HUDEP-2 (cell line): Measurements from ENCODE around the gene ARMH1.

Experiments
- DNase-seq, 76 experiments: peaks; one replicate each; lab custom pipeline; 2025; ENCODE audit not compliant: unreplicated experiment in 76 of 76; lab: John Stamatoyannopoulos, UW

Gene ARMH1

DNA sequence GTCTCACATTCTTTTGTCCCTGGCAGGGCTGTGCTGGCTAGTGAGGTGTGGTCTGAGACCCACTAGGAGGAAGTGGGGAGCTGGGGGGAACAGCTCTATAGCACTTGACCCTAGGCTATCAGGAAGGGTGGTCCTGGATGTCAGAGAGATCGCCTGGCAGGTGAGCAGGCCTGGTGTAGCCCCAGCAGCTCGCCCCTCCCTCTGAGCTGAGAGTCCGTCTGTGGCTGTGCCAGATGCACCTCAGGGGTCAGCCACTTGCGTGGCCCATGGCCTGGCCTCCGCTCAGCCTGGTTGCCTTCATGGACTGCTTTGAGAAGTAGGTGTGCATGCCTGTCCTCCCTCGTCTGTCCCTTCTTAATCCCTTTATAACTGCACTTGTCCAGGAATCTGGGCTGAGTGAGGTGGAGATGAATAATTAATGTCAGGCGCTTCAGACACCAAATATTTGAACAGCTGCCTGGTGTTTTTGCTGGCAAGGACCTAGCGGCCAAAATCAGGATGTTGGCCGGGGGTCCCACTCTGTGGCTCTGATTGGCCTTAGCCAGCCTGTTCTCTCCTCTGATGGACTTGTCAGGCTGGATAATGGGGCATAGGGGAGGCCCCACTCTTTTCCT lies 30.7 kb upstream of the ARMH1 start:
- no peak for DNase-seq

DNA sequence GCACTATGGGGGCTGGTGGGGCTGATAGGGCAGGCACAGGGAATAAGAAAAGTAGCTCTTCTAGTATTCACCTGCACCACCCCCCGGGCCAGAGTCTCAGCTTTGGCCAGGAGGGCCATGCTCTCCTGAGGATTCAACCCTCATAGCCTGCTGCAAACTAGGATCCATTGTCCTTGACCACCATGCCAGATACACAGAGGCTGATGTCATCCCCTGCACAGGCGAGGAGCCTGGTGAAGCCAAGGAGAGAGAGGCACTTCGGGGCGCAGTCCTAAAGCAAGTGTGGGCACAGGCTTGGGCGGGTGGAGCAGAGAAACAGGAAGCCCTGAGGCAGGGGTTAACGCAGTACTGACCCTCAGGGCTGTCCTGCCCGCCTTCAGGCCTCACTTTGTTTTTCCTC lies 29.7 kb upstream of the ARMH1 start:
- DNase-seq: no peak

DNA sequence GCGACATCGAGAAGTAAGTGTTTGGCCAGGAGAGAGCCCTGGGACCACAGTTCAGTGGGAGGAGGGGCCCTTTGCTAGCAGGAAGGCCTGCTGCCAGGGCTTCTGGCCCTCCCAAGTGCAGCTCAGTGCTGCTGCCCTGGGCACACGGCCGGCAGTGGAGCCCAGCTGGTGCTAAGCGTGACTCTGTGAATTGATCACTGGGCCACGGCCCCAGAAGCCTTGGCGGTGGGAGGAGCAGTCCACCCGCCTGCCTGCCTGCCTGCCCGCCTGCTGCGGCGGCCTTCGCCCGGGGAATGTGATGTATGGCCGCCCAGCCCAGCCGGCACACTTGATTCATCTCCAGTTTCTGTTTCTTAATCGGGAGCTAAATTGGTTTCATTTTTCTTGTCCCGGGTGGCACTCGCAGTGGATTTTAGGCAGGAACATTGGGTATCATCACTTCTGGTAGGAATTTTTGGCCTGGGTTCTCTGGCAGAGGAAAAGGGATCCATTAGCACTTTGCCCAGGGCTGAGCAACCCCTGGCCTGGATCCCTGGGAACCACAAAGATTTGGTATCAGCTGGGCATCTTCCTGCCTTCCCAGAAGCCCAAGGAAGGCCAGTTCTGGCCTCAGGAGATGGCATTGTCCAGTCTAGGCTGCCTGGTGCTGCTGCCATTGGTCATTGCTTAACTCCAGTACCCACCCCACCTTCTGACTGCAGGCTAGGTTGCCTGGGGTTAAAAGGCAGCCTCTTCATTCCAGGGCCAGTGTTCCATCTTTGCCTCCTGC lies 28.9 kb upstream of the ARMH1 start:
- no peak for DNase-seq

DNA sequence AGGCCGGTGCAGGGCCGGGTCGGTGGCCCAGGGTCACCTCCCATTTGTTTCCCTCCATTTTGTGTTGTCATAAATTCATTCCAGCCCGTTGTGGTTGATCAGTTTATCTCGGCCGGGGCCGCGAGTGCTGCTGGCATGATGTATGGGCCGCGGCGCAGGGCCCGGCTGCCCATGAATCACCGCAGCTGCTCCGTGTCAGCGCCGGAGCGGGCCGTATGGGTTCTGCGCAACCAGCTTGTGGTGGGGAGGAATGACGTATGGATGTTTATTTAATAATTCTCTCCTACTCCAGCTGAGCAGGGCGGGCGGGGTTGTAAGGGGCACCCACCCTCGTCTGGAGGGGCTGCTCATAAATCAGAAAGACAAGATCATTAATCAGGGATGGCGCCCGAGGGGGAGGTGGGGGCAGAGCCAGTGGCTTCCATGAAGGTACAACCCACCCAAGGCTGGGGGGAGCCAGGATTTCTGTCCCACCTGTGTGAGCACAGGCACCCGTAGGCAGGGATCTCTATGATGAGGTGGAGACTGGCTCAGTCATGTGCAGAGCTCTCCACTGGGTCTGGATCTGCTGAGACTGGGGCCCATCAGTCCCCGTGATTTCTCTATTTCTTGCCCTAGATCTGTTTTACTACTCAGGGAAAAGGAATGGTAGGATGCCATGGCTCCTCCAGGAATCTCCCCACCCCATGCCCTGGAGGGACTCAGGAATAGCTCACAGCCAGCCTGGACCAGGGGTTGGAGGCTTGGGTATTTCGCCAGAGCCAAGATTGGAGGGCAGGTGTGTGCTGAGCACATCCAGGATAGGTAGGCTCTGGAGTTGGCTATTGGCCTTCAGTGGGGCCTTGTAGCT lies 28.0 kb upstream of the ARMH1 start:
- no peak for DNase-seq

DNA sequence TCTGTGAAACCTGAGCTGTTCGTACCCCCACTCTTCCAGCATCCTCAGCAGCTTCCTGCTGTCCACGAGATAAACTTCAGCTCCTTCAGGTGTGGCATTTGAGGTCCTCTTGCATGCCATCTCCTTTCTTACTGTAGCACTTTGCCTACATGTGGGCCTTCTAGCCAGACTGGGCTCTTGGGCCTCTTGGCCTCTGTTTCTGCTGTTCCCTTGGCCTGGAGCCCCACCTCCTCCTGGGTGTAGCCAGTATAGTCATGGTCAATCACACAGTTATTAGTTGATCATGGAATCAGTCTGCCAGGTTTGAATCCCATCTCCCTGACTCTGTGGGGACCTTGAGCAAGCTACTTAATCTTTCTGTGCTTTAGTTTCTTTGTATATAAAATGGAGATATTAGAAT lies 26.6 kb upstream of the ARMH1 start:
- DNase-seq: peak in 1 of 76 experiments; percentile 5

DNA sequence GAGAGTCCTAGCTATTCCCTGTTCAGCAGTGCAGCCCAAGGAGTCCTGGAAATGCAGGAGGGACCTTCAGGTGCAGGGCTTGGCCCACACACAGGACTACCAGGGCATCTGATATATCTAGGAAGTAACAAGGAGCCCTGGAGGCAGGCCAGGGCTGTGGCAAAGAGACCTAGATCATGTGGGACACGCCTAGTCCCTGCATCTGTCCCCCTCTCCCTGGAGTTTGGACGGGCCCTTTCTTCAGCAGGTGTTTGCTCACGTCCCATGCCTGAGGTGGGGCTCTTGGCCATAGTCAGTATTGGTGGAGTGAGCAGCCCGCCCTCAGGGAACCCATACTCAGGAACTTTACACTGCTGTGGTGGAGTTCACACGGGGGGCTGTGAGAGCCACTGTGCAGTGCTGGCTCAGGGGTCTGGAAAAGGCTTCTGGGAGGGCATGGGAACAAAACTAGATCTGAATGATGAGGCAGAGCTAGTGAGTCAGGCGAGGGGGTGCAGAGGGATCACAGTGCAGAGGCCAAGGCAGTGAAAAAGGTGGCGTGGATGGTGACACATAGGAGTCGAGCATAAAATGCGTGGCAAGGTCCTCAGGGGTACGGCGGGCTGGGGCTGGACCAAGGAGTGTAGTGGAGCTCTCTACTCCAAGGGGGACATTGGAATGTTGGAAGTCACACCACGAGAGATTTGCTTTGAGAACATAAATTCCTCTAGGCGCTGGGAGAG lies 25.8 kb upstream of the ARMH1 start:
- DNase-seq: peak in 20 of 76 experiments; percentile 8 to 38 (median 16)

DNA sequence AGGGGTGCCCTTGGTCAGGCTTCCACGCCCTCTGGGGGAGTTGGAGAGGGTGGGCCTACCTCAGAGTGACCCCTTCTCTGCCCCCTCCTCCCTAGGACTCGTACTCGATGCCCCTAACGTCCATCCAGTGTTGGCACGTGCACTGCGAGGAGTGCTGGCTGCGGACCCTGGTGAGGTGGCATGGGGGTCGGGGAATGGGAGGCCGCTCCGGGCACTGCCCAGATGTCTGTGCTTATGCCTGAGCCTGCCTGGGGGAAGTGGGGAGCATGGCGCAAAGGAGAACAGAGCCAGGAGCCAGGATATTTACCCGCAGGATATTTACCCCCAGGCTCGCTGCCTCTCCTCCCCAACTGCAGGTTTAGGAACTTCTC lies 24.7 kb upstream of the ARMH1 start:
- no peak for DNase-seq

DNA sequence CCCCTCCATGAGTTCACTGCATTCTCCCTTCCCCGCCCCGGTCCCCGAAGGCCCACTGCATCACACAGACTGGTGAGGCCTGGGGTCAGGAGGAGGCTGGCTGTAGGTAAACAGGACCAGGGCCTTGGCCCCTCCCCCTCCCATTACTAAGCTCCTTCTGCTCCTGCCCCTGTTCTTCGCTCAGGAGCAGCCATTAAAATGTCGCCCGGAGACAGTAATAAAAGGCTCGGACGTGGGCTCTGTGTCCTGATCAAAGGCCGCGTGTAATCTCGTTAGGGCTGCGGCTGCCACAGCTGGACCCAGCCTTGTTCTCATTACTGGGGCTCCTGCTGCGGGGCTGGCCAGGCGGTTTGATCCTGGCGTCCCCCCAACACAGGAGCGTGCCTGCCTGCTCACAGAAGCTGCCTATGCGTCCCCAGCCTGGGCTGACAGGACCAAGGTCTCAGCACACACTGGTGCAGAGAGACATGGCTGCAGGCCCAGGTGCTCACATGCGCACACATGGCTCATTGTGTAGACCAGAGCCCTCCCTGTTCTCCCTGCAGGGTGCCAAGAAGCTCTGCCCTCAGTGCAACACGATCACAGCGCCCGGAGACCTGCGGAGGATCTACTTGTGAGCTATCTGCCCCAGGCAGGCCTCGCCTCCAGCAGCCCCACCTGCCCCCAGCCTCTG lies 24.2 kb upstream of the ARMH1 start:
- DNase-seq: no peak

DNA sequence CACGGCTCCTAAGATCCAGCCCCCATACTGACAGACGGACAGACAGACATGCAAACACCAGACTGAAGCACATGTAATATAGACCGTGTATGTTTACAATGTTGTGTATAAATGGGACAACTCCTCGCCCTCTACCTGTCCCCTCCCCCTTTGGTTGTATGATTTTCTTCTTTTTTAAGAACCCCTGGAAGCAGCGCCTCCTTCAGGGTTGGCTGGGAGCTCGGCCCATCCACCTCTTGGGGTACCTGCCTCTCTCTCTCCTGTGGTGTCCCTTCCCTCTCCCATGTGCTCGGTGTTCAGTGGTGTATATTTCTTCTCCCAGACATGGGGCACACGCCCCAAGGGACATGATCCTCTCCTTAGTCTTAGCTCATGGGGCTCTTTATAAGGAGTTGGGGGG lies 23.4 kb upstream of the ARMH1 start:
- DNase-seq: no peak

DNA sequence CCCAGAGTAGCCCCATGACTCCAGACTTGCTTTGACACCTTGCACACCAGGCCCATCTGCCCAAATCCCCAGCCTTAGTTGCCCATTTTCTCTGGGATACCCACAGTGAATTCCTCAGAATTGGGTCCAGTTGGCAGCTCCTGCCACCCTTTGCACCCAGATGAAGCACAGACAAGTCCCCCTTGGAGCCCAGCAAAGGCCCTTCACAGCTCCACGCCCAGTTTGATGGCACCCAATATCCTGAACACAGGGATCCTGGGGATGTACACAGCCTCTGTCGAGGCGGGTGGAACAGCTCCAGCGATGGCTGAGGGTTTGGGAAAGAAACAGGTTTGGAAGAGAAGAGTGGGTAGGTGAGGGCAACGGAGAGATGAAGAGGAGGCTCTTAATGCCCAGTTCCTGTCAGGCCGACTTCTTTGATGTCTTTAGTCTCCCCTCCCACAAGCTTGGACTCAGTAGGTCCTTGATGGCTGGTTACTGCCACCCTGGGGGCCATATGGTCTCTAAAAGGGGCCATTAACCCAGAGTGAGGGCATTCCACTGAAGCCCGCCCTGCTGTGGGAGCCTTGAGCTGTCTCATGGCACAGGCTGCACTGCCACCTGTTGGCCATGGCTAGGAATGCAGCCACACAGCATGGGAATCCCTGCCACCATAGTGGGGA lies 21.9 kb upstream of the ARMH1 start:
- DNase-seq: peak in 63 of 76 experiments; percentile 11 to 84 (median 59)

DNA sequence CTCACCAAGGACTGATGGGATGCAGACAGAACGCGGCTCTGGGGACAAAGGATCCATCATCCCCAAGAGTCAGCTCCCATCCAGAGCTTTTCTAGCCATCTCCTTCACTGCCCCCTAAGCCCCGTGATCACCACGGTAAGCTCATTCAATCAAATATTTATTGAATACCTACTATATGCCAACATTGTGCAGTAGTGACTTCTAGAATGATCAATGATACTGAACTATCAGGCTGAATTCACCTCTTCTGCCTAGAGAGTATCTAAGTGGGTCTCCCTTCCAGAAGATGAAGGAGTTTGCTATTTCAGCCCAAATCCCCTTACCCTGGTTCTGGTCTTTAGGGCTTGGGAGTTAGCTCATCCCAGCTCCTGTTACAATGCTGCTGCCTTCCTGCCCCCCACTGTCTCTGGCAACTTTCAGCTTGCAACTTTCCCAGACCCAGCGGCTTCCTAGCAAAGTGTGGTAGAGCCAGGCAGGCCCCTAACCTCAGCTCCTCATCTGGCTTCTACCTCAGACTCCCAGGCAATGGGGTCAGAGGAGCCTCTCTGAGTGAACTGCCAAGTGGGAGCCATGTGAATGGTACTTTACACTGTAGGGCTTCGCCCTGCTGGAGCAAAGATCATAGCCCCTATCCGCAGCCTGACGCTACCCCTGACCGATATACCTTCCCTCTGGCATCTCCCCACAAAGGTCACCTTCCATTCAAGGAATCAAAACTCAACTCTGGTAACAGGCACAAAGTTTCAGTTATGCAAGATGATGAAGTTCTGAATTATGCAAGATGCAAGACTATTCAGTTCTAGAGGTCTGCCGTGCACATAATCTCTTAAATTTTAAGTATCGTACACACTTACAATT lies 21.2 kb upstream of the ARMH1 start:
- no peak for DNase-seq

DNA sequence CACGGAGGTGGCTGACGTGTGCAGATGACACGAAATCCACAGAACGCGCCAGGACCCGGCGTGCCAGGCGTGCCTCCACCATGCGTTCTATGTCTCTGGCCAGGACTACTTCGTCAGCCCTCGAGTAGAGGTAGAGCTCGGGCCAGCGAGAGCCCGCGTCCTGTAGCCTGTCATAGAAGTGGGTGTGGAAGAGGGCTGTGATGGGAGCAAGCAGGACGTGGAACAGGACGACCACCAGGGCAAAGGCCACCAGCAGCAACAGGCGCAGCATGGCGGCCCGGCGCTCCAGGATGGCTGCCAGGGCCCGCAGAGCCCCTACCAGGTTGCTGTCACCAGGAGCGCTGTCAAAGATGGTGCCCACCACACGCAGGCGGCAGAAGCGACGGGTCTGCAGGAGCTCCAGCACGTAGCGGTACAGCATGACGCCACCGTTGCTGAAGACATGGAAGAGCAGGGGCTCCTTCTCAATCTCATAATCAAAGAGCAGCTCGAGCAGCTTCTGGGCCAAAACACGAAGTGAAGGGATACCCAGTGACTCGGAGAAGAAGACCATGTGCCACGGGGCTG lies 19.8 kb upstream of the ARMH1 start:
- DNase-seq: no peak

DNA sequence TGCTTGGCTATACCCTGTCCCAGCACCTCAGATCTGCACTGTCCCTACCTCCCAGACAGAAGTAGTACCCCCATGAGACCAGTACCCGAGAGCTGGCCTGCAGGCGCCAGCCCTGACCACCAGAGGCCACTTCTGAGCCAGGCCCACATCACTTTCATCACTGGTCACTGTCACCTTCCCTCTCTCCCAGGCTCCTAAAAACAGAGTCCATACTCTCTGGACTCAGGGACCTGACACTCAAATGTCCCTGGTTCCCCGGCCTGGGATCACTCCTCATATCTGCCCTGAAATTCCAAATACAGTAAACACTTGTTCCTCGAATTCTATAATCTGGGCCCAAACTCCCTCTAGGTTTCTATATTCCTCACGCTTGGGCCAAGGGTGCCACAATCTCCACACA lies 18.9 kb upstream of the ARMH1 start:
- DNase-seq: peak in 8 of 76 experiments; percentile 2 to 25 (median 14)

DNA sequence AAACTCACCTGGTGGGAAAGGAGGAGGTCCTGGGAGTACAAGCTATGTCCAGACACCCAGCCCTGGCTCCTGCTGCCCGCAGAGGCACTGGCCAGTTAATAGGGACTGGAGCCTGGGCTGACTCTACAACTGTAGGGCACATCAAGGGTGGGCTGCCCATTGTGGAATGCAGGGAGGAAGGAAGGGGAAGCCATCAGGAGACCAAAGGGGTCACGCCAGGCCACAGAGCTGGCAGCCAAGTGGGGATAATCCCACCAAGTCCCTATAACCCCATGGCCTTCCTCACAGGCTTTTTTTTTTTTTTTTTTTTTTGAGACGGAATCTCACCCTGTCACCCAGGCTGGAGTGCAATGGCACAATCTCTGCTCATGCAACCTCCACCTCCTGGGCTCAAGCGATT lies 14.9 kb upstream of the ARMH1 start:
- no peak for DNase-seq

DNA sequence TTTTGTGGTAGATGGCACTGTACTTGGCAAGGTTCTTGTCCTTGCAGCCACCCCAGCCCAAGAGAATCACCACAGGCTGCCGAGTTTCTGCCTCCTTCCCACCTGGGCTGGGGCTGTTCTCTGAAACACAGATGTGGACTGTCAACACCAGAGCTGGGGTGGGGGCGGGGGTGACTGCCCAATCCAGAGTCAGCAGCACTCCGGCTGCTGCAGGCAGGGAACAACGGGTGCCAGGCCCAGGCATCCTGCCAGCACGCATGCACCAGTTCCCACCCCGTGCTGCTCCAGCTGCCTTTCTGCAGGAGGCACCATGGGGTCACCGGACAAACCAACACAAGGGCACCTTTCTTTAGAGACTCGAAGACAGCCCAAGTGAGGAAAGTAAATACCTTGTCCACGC lies 14.3 kb upstream of the ARMH1 start:
- DNase-seq: no peak

DNA sequence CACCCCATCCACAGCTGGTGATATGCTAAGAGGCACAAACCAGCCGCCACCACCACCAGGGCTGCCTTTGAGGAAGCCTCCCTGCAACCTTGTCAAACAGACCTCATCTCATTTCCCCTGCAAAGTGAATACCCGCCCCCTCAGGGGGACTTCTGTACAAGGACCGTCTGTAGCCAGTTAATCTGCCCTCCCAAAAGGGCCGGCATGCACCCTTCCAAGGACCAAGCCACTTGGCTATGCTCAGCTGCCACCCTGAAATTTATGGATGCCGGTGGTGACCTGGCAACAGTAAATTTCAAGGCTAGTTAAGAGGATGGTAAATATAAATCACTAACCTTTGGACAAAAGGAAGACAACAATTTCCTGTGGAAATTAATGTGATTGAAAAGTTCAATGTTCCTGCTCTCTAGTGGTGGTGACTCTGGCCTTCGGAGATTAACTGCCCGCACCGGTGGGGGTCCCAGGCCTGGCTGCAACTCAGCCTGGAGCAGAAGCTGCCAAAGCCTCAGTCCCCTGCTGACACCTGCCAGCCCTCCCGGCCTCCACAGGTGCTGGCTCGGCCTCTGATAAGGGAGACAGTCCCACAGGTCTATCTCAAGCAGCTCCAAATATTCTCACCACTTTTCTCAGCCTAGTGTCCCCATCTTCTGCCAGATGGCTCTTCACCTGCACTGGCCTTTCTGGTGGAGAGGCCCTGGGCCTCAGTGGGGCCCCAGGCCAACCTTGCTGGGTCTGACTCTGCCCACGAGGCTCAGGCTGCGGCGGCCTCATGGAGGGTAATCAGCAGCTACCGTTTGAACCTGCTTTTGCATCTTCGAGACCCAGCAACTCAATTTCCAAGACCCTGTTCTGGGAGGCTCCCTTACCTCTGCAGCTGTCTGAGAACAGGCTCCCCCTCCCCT lies 12.5 kb upstream of the ARMH1 start:
- DNase-seq: no peak

DNA sequence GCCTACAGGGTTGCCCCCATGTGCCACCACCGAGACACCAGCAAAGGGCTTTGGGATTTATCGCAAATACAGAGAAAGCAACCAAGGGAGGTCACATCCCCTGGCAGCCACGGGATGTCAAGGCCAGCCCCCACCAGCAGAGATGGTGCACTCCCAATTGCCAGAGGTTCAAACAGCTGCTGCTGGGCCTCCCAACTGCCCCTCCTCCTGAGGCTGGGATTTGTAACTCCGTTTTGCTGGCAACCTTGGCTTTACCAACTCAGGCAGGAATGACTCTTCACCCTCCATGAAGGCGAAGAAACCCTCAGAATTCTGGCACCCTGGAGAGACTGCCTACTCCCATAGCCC lies 11.9 kb upstream of the ARMH1 start:
- no peak for DNase-seq

DNA sequence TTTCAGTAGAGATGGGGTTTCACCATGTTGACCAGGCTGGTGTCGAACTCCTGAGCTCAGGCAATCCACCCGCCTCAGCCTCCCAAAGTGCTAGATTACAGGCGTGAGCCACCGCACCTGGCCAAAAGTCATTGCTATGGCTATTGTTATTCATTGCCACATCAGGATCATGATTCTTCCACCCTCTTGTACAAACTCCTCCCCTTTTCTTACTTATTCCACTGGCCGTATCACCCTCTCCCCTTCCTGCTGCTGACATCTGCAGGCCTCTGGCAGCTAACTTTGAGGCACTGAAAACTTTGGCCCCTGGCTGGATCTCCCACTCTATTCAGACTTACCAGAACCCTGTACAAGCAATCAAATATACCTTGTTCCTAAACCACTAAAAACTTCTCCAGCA lies 11.1 kb upstream of the ARMH1 start:
- no peak for DNase-seq
